Activated CD4-positive, CD25-positive, alpha-beta regulatory T cell treated with anti-CD3 and anti-CD28 coated beads, Interleukin-2, amount 50 U/mL, for 16 hours (primary cell): ENCODE data around the gene KLHL10.

ENCODE experiments used
- DNase-seq: peaks from one replicate; pipeline ENCODE4 v3.0.0-alpha.2; 2020; ENCODE audit warnings: low read depth, low spot score

KLHL10 gene

DNA sequence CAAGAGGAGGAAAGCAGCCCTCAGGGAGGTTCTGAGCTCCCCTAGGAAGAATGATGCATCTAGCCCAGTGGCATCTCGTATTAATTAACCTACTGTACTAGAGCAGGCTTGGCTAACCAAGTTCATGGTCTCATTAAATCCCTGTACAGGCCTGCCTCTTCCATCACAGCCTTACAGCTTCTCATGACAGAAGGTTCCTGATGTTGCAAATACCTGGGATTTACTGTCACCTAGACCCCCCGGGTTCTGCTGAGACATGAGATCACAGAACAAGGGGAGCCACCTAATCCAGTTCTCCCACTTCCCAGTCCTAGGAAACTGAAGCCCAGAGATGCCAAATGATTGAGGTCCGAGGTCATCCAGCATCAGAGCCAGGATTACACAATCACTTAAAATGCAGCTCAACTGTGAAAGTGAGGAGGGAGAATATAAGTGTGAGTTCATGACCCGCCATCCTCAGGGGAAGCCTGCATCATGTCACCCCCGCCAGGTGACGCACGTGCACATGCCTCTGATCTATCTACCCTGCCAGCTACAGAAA is 57.2 kb downstream of the KLHL10 start:
- DNase-seq, result no peak

DNA sequence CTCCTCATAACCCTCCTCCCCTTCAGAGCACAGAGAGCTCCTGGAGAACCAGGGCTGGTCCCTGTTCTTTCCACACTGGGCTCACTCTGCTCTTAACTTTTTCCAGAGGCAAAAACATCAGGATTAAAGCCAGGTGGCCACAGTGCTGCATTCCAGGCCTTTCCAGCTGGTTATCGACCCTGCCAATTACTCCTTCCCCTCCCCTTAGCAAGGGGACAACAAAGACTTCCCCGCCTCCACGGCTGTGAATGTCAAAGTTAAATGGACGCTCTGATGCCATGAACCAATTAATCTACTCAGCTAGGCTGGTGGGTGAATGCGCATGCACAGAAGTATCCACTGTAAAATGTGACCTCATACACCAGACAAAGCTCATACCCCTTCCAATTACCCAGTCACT is 58.0 kb downstream of the KLHL10 start:
- DNase-seq, result no peak

DNA sequence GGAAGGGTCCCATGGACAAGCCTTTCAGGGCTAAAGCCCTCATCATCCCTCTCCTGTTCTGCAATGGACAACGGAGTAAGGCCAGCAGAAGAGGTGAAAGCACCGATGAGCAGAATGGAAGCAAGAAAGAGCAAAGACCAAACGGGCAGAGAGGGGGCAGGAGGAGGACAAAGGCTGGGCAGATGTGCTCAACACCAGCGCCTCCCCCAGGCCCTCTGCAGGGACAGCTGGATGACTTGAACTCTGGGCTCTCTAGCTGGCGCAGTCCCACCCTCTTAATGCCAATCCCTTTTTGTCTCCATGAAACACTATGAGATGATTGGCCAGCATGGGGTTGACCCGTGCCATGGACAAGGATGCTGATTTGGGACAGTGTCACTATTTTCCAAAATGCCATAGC is 59.1 kb downstream of the KLHL10 start:
- DNase-seq, result no peak
